ENCODE data around the gene INSIG1.

Gene INSIG1

DNA sequence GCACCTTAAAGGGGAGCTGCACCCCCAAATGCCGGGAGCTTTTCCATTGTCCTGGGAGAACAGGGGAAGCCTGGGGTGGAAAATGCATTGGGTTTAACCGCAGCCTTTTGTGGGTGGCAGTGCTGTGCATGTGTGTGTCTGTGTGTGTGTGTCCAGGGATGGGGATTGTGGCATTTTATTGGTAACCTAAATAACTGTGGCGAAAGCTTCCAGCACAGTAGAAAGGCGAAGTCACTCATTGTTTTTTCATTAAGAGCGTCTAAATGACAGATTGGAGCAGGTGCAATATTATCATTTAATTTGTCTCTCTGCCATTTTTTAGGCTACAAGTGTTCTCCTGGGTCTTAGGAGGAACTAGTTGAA, 55.1 kb downstream of the INSIG1 start:
- no peak for DNase-seq

DNA sequence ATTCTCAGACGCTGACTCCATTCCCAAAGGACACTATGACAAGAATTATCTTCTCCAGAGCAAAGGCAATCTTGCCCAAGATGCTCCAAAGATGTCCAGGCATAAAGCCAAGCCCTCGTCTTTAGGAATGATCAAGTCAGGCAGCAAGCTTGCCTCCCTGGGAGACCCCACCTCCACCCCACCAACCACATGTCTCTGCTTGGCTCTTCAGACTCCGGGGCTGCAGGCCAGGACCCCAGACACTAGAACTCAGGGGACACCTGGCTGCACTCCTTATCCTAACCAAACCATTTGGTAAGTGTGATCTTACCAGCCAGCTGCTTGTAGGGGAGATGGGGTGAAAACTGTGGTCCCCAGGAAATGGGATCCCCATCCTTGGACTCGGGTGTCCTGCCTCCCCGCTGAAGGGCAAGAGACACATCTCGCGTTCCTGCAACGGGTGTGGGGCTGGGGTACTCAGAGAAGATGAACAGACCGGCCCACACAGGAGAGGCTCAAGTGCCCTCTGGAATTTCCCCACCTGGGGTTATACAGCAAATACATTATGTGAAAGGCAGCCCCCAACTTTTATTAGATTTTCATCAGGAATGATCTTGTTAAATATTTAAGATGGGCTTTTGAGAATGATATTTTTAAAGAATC, 55.7 kb downstream of the INSIG1 start:
- DNase-seq = no peak

DNA sequence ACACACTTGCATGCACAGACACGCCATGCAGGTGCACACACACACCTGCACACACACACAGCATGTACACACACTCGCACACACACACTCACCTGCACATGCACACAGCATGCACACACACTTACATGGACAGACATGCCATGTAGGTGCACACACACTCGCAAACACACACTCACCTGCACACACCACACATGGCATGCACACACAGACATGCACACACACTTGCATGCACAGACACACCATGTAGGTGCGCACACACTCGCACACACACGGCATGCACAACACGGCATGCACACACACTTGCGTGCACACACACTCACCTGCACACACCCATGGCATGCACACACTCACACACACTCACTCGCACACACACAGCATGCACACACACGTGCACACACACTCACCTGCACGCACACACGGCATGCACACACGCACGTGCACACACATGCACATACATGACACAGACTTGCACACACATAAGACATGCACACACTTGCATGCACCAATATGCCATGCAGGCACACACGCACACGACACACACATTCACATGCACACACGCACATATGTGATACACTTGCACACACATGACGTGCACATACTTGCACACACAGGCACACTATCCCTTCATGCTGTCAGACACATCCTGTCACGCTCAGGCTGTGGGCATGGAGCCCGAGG, 56.8 kb downstream of the INSIG1 start:
- DNase-seq = no peak

DNA sequence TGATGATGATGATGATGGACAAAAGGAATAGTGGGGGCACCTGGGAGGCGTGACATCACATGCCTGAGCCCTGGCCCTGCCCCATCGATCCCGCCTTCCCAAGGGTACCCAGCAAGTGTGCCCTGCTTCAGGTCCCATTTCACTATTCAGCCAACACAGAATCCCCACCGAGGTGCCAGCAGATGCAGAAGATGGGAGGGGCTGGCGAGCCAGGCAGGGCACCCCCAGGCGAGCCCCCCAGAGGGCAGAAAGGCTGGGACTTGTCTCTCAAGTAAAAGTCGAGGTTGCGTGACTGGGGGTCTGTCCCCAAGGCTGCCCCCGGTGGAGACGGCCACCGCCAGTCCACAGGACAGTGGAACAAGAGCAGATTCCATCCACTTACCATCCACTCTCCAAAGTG, 57.5 kb downstream of the INSIG1 start:
- no peak for DNase-seq

DNA sequence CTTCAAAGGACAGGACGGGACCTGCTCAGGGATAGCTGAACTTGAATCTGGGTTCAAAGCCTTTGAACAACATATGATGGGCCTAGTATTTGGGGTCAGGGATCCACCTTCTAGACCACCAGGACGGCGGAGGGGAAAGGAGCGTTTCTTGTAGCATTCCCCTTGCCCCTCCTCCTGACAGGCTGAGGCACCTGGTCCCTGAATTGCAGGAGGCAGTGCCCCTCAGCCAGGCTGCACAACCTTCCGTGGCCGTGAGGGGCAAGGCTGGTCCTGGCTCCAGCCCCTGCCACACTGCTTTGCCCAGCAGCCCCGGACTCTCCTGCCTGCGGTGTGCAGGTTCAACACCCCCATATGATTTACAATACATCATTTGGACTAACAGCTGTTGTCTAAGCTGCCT, 58.1 kb downstream of the INSIG1 start:
- no peak for DNase-seq

DNA sequence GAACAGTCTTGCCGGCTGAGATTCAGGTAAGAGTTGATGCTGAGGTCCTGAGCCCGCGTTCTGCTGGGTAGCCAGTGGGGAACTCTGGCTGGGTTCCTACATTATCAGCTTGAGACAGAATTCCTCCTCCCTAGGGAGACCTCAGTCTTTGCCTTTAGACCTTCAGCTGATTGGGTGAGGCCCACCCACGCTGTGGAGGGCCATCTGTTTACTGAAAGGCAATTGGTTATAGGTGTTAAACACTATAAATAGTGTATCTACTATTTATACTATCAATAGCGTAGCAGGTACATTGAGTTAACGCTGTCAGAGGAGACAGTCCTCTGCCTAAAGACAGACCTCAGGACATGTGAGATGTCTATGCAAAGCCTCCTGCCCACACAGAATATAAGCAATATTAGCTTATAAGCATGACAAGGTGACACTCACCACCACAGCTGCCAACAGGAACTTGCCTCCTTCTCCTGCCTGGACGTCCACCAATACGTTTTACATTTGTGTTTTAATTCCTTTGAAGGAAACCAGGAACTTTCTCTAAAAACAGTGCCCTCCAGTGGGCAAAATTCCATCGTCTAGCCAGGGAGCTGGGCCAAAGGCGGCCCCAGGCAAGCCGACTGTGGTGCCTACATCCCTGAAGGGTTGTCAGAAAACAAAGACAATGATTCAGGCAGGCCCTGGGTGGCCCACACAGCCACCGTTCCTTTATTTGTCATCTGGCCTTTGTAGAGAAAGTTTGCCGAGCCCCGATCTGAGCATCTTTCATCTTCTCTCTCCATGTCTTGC, 58.8 kb downstream of the INSIG1 start:
- DNase-seq = no peak

DNA sequence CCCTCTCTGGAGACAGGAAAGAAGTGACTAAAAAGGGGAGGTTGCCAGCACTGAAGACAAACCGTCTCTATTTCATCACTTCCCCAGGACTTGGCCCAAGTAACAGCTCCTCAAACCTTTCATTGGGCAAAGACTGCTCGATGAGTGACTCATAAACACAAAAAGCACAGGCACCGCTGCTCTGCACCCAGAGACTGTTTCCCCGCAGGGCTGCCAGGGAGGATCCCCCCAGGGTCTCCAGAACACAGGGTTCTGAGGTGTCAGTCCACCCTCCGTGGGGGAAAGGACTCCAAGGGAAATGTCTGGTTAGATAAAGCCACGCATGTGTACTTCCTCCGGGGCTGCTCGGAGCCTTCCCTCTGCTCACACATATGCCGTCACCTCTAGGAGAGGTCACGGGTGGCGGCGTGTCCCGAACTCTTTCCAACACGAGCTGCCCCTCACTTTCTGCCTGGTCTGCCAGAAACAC, 59.9 kb downstream of the INSIG1 start:
- DNase-seq = no peak

DNA sequence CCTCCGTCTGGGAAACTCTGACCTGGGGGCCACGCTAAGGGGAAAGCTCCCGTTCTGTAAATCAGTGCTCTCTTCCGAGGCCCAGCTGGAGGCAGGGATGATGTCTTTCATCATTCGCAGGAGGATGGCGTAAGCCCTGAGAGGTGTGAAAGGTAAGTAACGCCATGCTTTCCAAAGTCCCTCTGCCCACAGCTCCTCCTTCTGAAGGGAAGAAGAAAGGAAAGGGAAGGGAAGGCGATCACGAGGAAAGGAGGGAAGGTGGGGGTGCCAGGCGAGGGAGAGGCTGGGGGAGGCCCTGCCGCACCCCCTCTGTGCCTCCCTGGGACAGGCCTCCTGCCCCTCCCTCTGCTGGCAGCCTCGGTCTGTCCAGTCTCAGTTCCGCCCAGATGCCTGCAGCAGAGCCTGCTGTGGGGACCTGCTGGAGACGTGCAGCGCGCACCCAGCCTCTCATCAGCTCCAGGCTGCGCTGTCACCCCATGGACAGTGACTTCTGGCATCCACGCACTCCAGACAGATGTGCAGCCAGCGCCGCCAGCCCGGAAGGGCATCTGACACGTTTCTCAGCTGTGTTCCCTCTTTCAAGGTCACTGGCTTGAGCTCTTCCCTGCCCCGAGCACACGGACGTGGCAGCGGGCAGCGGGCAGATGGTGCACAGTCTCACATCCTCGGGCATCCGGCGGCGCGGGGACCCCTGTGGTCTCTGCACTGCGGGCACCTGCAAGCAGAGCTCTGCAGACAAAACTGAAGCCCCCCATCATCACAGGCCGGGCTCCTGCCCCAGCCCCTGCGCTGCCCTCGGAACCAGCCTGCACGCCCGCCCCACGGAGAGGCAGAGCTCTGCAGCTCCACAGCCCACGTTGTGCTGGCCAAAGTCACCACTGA, 60.6 kb downstream of the INSIG1 start:
- DNase-seq = no peak

DNA sequence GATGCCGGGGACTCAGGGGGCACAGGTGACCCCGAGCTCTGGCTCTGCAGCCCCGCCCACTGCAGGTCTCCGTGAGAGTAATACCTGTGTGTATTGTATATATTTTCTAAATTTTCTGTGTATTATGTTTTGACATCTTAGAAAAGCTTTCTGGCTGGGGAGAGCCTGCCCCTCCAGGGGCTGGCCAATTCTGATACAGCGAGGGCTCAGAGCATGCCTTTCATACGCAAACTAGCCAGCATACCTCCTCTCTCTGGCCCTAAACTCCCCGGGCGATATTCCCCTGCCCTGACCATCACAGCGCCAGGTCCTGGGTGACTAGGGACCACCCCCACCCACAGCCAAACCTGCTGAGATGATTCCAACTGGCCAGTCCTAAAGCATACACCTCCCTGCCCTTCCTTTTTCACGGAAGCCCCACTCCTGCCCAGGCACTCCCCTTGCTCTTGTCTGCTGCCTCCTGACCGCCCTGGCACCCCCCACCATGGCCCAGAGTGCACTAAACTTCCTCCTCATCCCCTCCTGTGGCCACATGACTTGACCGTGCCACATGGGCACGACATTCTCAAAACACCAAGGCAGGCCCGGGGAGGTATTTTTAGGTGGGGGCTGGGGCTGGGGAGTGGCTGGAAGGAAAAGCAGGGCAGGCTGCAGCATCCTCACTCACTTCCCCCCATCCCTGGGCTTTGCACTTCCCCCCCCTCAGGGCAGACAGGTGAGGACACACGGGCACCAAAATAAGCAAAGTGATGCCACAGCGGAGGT, 61.5 kb downstream of the INSIG1 start:
- DNase-seq = no peak

All from NCI-H1105 (cell line).